GM19455 (cell line): ENCODE measurements around the gene UNC119B.

Experiments used
- ATAC-seq: cut with Tn5 transposase; IDR thresholded peaks from one replicate; pipeline ENCODE4 v1.9.1; 2021; ENCODE audit not compliant: unreplicated experiment

Gene UNC119B

DNA sequence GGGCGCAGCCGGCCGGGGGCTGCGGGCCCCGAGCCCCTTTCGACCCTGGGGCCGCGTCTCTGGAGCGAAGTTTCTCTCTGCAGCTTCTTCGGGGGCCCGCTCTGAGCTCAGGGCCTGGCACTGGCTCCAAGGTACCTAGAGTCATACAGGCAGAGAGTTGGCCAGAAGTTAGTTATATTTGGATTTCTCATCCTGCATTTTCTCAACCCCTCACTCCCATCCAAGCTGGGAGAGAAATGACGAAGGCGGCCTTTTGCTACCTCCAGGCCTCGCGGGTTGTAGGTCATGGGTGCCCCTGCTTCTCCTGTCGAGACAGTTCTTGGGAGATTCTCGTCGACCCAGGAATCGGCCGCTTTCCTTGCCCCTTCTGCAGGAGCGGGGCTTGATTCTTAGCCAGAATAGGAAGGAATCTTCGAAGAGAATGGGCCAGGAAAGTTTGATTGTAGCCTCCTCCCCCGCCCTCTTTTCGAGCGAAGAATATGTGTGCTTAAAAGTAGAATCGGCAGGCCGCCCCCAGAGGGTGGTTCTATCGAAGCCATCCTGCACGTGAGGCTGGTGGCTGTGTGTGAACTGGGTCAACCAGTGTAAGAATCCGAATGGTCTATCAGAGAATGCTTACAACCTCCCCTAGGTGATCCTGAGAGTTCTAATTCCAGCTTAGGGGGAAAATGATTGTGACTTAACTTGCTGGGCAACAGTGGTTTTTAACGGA is 22.5 kb upstream of the UNC119B start:
- ATAC-seq, result no peak

DNA sequence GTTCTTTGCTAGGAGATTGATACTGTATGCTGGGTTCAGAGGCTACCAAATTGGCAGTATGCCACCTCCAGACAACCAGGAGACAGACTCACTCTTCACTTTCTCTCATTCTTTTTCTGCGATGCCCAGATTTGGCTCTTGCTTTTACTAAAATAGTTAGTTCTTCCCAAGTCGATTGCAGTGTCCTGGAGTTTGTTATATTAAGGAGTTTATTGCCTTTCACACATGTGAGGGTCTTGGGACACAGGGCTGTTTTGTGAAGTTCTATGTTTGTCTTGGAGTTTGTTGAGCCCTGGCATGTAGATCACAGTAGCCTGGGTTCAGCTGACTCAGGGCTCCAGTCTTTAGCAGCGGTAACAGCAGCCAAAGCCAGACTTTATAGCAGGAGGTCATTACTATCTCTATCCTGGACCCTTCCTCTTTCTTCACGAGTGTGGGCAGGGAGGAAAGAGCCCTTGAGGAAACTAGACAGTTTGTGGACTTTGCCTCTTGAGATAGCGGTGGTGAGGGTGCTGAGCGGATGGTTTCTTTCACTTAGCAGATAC is 21.7 kb upstream of the UNC119B start:
- ATAC-seq, result no peak

GRCh38 chr12:120689397-120690082 is 20.7 kb upstream of the UNC119B start:
- no peak for ATAC-seq

DNA sequence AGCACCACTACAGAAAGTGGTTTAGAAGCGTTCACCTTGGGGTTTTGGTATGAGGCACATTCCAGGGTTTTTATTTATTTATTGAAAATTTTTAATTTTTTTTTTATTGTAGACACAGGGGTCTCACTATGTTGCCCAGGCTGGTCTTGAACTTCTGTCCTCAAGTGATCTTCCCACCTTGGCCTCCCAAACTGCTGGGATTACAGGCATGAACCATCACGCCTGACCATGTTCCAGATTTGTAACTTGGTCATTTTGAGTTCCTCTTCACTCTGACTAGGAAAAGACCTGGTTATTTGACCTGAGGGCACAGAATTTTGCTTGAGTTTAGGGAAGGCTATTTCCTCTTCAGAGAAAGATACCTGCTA is 20.2 kb upstream of the UNC119B start:
- no peak for ATAC-seq

GRCh38 chr12:120690978-120691377 is 19.3 kb upstream of the UNC119B start:
- no peak for ATAC-seq

DNA sequence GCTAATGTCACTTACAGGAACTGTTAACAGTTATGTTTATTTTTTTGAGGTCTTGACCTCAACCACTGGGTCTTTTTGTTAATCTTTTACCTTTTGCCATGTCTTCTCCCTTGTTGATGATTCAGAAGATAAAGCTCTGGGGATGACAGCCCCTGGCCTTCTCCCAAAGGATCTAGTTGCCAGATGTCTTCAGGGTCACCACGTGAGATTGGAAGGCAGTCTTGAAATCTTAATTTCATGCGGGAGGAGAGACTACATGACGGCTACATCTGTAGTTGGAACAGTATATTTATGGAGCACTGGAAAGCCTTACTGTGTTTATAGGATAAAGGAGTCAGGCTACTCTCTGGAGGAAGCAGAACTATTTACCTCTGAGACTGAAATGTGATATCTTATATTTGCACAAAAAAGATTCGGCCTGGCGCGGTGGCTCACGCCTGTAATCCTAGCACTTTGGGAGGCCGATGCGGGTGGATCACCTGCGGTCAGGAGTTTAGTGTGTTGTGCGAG is 17.7 kb upstream of the UNC119B start:
- ATAC-seq, result no peak

- no peak for ATAC-seq
Observed at GRCh38 chr12:120693848-120694247, 16.4 kb upstream of the UNC119B start.

- no peak for ATAC-seq
Observed at GRCh38 chr12:120696626-120697025, 13.6 kb upstream of the UNC119B start.

DNA sequence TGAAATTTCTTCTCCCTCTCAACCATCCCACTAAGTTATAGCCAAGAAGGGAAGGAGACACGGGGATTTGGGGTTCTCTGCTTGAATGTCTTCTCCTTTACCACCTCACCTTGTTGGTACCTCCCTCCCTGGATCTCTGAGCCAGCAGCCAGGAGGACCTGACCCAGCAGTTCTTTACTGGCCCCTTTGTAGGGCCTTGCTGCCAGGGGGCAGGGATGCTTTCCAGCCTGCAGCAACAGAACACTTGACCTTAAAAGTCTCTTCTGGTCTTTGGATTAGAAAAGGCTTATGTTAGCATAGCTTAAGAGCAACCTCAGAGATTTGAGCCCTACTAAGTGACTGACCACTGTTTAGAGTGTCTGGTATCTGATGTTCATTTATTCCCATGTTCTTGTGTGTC is 12.9 kb upstream of the UNC119B start:
- ATAC-seq, result no peak

- ATAC-seq, result no peak
Observed at GRCh38 chr12:120698665-120699064, 11.6 kb upstream of the UNC119B start.

- no peak for ATAC-seq
Observed at GRCh38 chr12:120699553-120699952, 10.7 kb upstream of the UNC119B start.

GRCh38 chr12:120700886-120701285 is 9.4 kb upstream of the UNC119B start:
- no peak for ATAC-seq

- ATAC-seq, result no peak
Observed at GRCh38 chr12:120702637-120703036, 7.6 kb upstream of the UNC119B start.

- no peak for ATAC-seq
Observed at GRCh38 chr12:120703311-120703942, 6.8 kb upstream of the UNC119B start.

GRCh38 chr12:120705618-120706017 is 4.6 kb upstream of the UNC119B start:
- no peak for ATAC-seq

DNA sequence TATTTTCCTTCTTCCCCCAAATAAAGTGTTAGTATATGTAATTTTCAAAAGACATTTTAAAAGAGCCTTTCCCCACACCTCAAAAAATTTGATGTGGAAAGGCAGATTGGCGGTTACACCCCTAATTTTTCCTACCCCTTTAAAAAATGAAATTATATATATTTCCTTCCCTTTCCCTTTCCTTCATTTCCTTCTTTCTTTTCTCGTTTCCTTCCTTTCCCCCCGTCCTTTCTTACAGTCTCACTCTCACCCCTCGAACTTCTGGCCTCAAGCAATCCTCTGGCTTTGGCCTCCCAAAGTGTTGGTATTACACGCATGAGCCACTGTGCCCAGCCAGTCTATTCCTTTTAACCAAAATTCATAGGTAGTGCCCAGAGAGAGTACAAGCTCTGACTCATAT is 4.2 kb upstream of the UNC119B start:
- ATAC-seq, result no peak

DNA sequence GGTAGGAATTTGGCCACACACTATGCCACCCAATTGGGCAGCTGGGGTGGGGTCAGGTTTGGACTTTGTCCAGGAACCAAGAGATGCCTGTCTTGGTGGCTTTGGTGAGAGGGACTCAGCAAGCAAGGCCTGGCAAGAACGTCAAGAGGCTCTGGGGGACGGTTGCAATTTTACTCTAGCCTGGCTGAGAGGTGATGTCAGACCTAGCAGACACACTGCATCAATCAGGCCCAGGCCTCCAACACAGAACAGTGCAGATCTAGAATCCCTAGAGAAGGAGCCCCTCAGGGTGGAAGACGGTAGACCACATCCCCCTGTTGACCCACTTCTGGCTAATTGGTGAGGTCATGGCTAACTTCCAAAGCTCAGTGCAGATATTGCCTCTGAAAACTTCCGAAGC is 1.6 kb upstream of the UNC119B start:
- ATAC-seq, result no peak

DNA sequence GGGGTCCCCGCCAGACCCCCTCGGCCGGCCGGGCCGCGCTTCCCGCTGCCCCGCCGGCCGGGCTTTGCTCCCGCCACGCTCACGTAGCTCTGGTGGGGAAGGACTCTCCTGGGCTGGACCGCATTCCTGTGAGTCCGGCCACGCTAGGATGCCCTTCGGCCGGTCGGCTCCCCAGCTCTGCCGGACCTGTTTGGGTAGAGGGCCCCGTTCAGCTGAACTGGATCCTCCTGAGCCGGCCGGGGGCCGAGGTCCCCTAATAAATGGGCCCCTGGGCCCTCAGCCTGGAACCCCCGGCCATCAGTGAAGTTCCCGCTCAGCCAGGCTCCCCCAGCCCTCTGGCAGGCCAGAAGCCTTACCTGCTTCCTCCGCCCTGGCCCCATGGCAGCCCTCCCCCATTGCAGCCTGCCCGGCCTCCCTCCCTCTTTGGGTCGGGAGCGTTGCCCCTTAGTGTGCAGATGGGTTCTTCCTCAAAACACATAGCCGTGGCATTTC is 593 bp downstream of the UNC119B start:
- peak; percentile 45 for ATAC-seq

GRCh38 chr12:120711411-120711810 is 1.2 kb downstream of the UNC119B start:
- ATAC-seq, result no peak

- no peak for ATAC-seq
Observed at GRCh38 chr12:120712610-120713009, 2.4 kb downstream of the UNC119B start.

- ATAC-seq, result no peak
Observed at GRCh38 chr12:120713861-120714482, 3.7 kb downstream of the UNC119B start.
